ENCODE data around the gene CAMSAP1.

The CAMSAP1 gene

GRCh38 chr9:135785013-135785575 is 122.3 kb downstream of the CAMSAP1 start:
- TF ChIP-seq EZH2 (IDR thresholded peaks at IDR 0.05; ENCODE audit: borderline replicate concordance, low read length): no peak
- TF ChIP-seq, protein P1, sequence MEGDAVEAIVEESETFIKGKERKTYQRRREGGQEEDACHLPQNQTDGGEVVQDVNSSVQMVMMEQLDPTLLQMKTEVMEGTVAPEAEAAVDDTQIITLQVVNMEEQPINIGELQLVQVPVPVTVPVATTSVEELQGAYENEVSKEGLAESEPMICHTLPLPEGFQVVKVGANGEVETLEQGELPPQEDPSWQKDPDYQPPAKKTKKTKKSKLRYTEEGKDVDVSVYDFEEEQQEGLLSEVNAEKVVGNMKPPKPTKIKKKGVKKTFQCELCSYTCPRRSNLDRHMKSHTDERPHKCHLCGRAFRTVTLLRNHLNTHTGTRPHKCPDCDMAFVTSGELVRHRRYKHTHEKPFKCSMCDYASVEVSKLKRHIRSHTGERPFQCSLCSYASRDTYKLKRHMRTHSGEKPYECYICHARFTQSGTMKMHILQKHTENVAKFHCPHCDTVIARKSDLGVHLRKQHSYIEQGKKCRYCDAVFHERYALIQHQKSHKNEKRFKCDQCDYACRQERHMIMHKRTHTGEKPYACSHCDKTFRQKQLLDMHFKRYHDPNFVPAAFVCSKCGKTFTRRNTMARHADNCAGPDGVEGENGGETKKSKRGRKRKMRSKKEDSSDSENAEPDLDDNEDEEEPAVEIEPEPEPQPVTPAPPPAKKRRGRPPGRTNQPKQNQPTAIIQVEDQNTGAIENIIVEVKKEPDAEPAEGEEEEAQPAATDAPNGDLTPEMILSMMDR (IDR thresholded peaks at IDR 0.05; ENCODE audit: low read length): no peak
- no peaks in the 10 kb centered on the region for H3K36me3 ChIP-seq (ENCODE audit: insufficient read depth, low read length)
- H2AFZ ChIP-seq (ENCODE audit: low read length): no peak overlapping the region
- H3K79me2 ChIP-seq (ENCODE audit: insufficient read depth, low read length): no peaks in the 10 kb centered on the region
- no peaks in the 10 kb centered on the region for H3K9me2 ChIP-seq (ENCODE audit: low read depth, low read length)
- no peak overlapping the region for H3K27ac ChIP-seq (ENCODE audit: low read depth, low read length, poor library complexity, severe bottlenecking)
- H3K4me3 ChIP-seq (ENCODE audit: low read depth, low read length, poor library complexity, severe bottlenecking): no peak overlapping the region
- no peaks in the 10 kb centered on the region for H3K9me3 ChIP-seq (ENCODE audit: low read length)
- H3F3A ChIP-seq (ENCODE audit: insufficient read depth, low read length): no peaks in the 10 kb centered on the region
- H3K9ac ChIP-seq (ENCODE audit: low read length): no peak overlapping the region
- no peaks in the 10 kb centered on the region for H3K4me1 ChIP-seq (ENCODE audit: insufficient read depth, low read length, severe bottlenecking)
- H3K27me3 ChIP-seq (ENCODE audit: insufficient read depth, low read length): no peaks in the 10 kb centered on the region; the same call in 1 of the 2 replicates
- H4K20me1 ChIP-seq (ENCODE audit: insufficient read depth, low read length): no peaks in the 10 kb centered on the region
- no peak overlapping the region for H3K4me2 ChIP-seq (ENCODE audit: low read length)

- no peaks in the 10 kb centered on the region for H3K27me3 ChIP-seq (ENCODE audit: insufficient read depth, low read length)
- no peak overlapping the region for H2AFZ ChIP-seq (ENCODE audit: low read length)
Observed at GRCh38 chr9:135783540-135784245, 123.7 kb downstream of the CAMSAP1 start.

GRCh38 chr9:135782946-135783345 is 124.4 kb downstream of the CAMSAP1 start:
- no peaks in the 10 kb centered on the region for H3F3A ChIP-seq (ENCODE audit: insufficient read depth, low read length)
- no peak overlapping the region for H2AFZ ChIP-seq (ENCODE audit: low read length)
- no peaks in the 10 kb centered on the region for H3K9me3 ChIP-seq (ENCODE audit: low read length)
- H3K9me2 ChIP-seq (ENCODE audit: low read depth, low read length): no peaks in the 10 kb centered on the region
- H3K36me3 ChIP-seq (ENCODE audit: insufficient read depth, low read length): no peaks in the 10 kb centered on the region
- H3K27me3 ChIP-seq (ENCODE audit: insufficient read depth, low read length): no peaks in the 10 kb centered on the region
- no peaks in the 10 kb centered on the region for H4K20me1 ChIP-seq (ENCODE audit: insufficient read depth, low read length)
- H3K4me2 ChIP-seq (ENCODE audit: low read length): no peak overlapping the region
- H3K4me3 ChIP-seq (ENCODE audit: low read depth, low read length, poor library complexity, severe bottlenecking): no peak overlapping the region
- H3K9ac ChIP-seq (ENCODE audit: low read length): no peak overlapping the region
- TF ChIP-seq EZH2 (IDR thresholded peaks at IDR 0.05; ENCODE audit: borderline replicate concordance, low read length): no peak
- TF ChIP-seq, protein P1 (IDR thresholded peaks at IDR 0.05; ENCODE audit: low read length): no peak
- H3K27ac ChIP-seq (ENCODE audit: low read depth, low read length, poor library complexity, severe bottlenecking): no peak overlapping the region
- H3K79me2 ChIP-seq (ENCODE audit: insufficient read depth, low read length): no peaks in the 10 kb centered on the region
- no peaks in the 10 kb centered on the region for H3K4me1 ChIP-seq (ENCODE audit: insufficient read depth, low read length, severe bottlenecking)

More at GRCh38 chr9:135783540-135784245, 123.7 kb downstream of the CAMSAP1 start:
- Histone ChIP-seq H3K79me2 (ENCODE audit: insufficient read depth, low read length) (no peaks in the 10 kb centered on the region), H3K9ac (ENCODE audit: low read length) (no peak overlapping the region), H3F3A (ENCODE audit: insufficient read depth, low read length) (no peaks in the 10 kb centered on the region), H3K36me3 (ENCODE audit: insufficient read depth, low read length) (no peaks in the 10 kb centered on the region), H3K9me3 (ENCODE audit: low read length) (no peaks in the 10 kb centered on the region), H3K27ac (ENCODE audit: low read depth, low read length, poor library complexity, severe bottlenecking) (no peak overlapping the region), H3K4me2 (ENCODE audit: low read length) (no peak overlapping the region), H3K4me3 (ENCODE audit: low read depth, low read length, poor library complexity, severe bottlenecking) (no peak overlapping the region), H4K20me1 (ENCODE audit: insufficient read depth, low read length) (no peaks in the 10 kb centered on the region), H3K9me2 (ENCODE audit: low read depth, low read length) (no peaks in the 10 kb centered on the region), H3K4me1 (ENCODE audit: insufficient read depth, low read length, severe bottlenecking) (no peaks in the 10 kb centered on the region)
- no peak for TF ChIP-seq EZH2 (IDR thresholded peaks at IDR 0.05; ENCODE audit: borderline replicate concordance, low read length)
- TF ChIP-seq, protein P1 (IDR thresholded peaks at IDR 0.05; ENCODE audit: low read length): no peak
